ENCODE measurements around the gene METAP1D.

METAP1D gene

GRCh38 chr2:171999161-171999560 lies 592 bp upstream of the METAP1D start:
- no peak for DNase-seq

- DNase-seq: no peak
Observed at GRCh38 chr2:172000696-172001361, 1.1 kb downstream of the METAP1D start.

GRCh38 chr2:172007372-172007771 lies 7.6 kb downstream of the METAP1D start:
- no peak for DNase-seq

GRCh38 chr2:172009823-172010222 lies 10.1 kb downstream of the METAP1D start:
- no peak for DNase-seq

GRCh38 chr2:172011812-172012575 lies 12.2 kb downstream of the METAP1D start:
- no peak for DNase-seq

GRCh38 chr2:172012677-172013391 lies 13.1 kb downstream of the METAP1D start:
- no peak for DNase-seq

GRCh38 chr2:172013396-172013795 lies 13.6 kb downstream of the METAP1D start:
- no peak for DNase-seq

GRCh38 chr2:172021074-172021931 lies 21.6 kb downstream of the METAP1D start:
- DNase-seq: no peak

GRCh38 chr2:172021955-172022354 lies 22.2 kb downstream of the METAP1D start:
- no peak for DNase-seq

- DNase-seq: no peak
Observed at GRCh38 chr2:172031536-172031935, 31.8 kb downstream of the METAP1D start.

GRCh38 chr2:172038121-172038520 lies 38.4 kb downstream of the METAP1D start:
- no peak for DNase-seq

GRCh38 chr2:172038604-172039003 lies 38.9 kb downstream of the METAP1D start:
- DNase-seq: no peak

- no peak for DNase-seq
Observed at GRCh38 chr2:172039011-172039704, 39.4 kb downstream of the METAP1D start.

GRCh38 chr2:172040311-172040710 lies 40.6 kb downstream of the METAP1D start:
- no peak for DNase-seq

GRCh38 chr2:172046080-172046678 lies 46.4 kb downstream of the METAP1D start:
- DNase-seq: no peak

- DNase-seq: no peak
Observed at GRCh38 chr2:172046866-172047565, 47.3 kb downstream of the METAP1D start.

- no peak for DNase-seq
Observed at GRCh38 chr2:172047566-172048507, 48.1 kb downstream of the METAP1D start.

GRCh38 chr2:172048508-172049503 lies 49.1 kb downstream of the METAP1D start:
- no peak for DNase-seq

Measured in right forelimb (tissue), 1 donor.